ENCODE results near the gene ARAP2.

ARAP2 gene

GRCh38 chr4:36024901-36025660 is 219.2 kb downstream of the ARAP2 start:
- TF ChIP-seq EZH2phosphoT487 (IDR thresholded peaks at IDR 0.05; ENCODE audit: borderline replicate concordance, low read length) (no peak), CTCF (IDR thresholded peaks at IDR 0.05; ENCODE audit: low read depth, low read length, poor library complexity, severe bottlenecking) (no peak)
- Histone ChIP-seq H3K79me2 (ENCODE audit: control insufficient read depth, low read length) (no peaks in the 10 kb centered on the region), H3F3A (ENCODE audit: control insufficient read depth, insufficient read depth) (no peaks in the 10 kb centered on the region), H3K9me2 (replicated peaks; ENCODE audit: control insufficient read depth, low read length) (no peaks in the 10 kb centered on the region; the same call in 1 of the 2 replicates), H3K27me3 (ENCODE audit: control insufficient read depth, low read length) (no peaks in the 10 kb centered on the region), H3K4me1 (ENCODE audit: control insufficient read depth, low read length) (no peaks in the 10 kb centered on the region), H3K27ac (ENCODE audit: low read depth, low read length) (no peak overlapping the region), H3K4me3 (ENCODE audit: low read length) (no peak overlapping the region), H3K36me3 (ENCODE audit: control insufficient read depth, low read length) (no peaks in the 10 kb centered on the region), H3K4me2 (ENCODE audit: low read length) (no peak overlapping the region), H3K9me3 (ENCODE audit: control insufficient read depth, insufficient read depth, low read length) (no peaks in the 10 kb centered on the region), H4K20me1 (ENCODE audit: control insufficient read depth, insufficient read depth, low read depth, low read length) (no peaks in the 10 kb centered on the region)

DNA sequence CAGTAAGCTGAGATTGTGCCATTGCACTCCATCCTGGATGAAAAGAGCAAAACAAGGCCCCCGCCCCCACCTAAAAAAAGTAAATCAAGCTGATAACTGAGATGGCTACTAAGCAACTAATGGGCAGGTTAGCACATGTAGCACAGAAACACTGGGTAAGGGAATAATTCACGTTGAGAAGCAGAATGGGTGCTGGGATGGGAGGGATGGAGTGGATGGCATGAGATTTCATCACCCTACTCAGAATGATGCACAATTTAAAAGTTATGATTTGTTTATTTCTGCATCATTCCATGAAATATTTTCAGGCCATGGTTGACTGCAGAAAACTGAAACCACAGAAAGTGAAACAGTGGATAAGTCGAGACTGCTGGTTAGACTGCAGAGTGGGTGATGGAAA is 224.0 kb downstream of the ARAP2 start:
- no peak for TF ChIP-seq EZH2phosphoT487 (IDR thresholded peaks at IDR 0.05; ENCODE audit: borderline replicate concordance, low read length)
- no peak for TF ChIP-seq CTCF (IDR thresholded peaks at IDR 0.05; ENCODE audit: low read depth, low read length, poor library complexity, severe bottlenecking)
- no peak overlapping the region for H3K4me3 ChIP-seq (ENCODE audit: low read length)
- H3F3A ChIP-seq (ENCODE audit: control insufficient read depth, insufficient read depth): no peaks in the 10 kb centered on the region
- no peak overlapping the region for H3K4me2 ChIP-seq (ENCODE audit: low read length)
- H4K20me1 ChIP-seq (ENCODE audit: control insufficient read depth, insufficient read depth, low read depth, low read length): no peaks in the 10 kb centered on the region
- no peaks in the 10 kb centered on the region for H3K9me3 ChIP-seq (ENCODE audit: control insufficient read depth, insufficient read depth, low read length)
- no peaks in the 10 kb centered on the region for H3K4me1 ChIP-seq (ENCODE audit: control insufficient read depth, low read length)
- H3K36me3 ChIP-seq (ENCODE audit: control insufficient read depth, low read length): no peaks in the 10 kb centered on the region
- no peaks in the 10 kb centered on the region for H3K79me2 ChIP-seq (ENCODE audit: control insufficient read depth, low read length)
- H3K9me2 ChIP-seq (replicated peaks; ENCODE audit: control insufficient read depth, low read length): no peaks in the 10 kb centered on the region; the same call in 1 of the 2 replicates
- H3K27me3 ChIP-seq (ENCODE audit: control insufficient read depth, low read length): no peaks in the 10 kb centered on the region
- no peak overlapping the region for H3K27ac ChIP-seq (ENCODE audit: low read depth, low read length)
